ENCODE measurements around the gene ANKRD33.

ANKRD33 gene

GRCh38 chr12:51914034-51914923, 26.4 kb downstream of the ANKRD33 start:
- in situ Hi-C loops (cut with MboI; ENCODE audit: low sequenced_read_pairs): no loop called here

- in situ Hi-C loops (cut with MboI; ENCODE audit: low sequenced_read_pairs): no loop called here
These were observed 27.2 kb downstream of the ANKRD33 start for GRCh38 chr12:51915003-51915625.

GRCh38 chr12:51915951-51916350, 28.0 kb downstream of the ANKRD33 start:
- in situ Hi-C loops (cut with MboI; ENCODE audit: low sequenced_read_pairs): no loop called here

GRCh38 chr12:51917041-51917590, 29.2 kb downstream of the ANKRD33 start:
- in situ Hi-C loops (cut with MboI; ENCODE audit: low sequenced_read_pairs): no loop called here

- in situ Hi-C loops (cut with MboI; ENCODE audit: low sequenced_read_pairs): no loop called here
These were observed 30.0 kb downstream of the ANKRD33 start for GRCh38 chr12:51917746-51918453.

- in situ Hi-C loops (cut with MboI; ENCODE audit: low sequenced_read_pairs): no loop called here
These were observed 32.1 kb downstream of the ANKRD33 start for GRCh38 chr12:51920046-51920445.

GRCh38 chr12:51921017-51921725, 33.3 kb downstream of the ANKRD33 start:
- in situ Hi-C loops (cut with MboI; ENCODE audit: low sequenced_read_pairs): no loop called here

- in situ Hi-C loops (cut with MboI; ENCODE audit: low sequenced_read_pairs): no loop called here
These were observed 34.2 kb downstream of the ANKRD33 start for GRCh38 chr12:51922146-51922545.

- in situ Hi-C loops (cut with MboI; ENCODE audit: low sequenced_read_pairs): no loop called here
These were observed 35.0 kb downstream of the ANKRD33 start for GRCh38 chr12:51922762-51923505.

GRCh38 chr12:51923506-51924365, 35.8 kb downstream of the ANKRD33 start:
- in situ Hi-C loops (cut with MboI; ENCODE audit: low sequenced_read_pairs): no loop called here

- in situ Hi-C loops (cut with MboI; ENCODE audit: low sequenced_read_pairs): no loop called here
These were observed 36.8 kb downstream of the ANKRD33 start for GRCh38 chr12:51924551-51925319.

GRCh38 chr12:51925346-51926063, 37.6 kb downstream of the ANKRD33 start:
- in situ Hi-C loops (cut with MboI; ENCODE audit: low sequenced_read_pairs): no loop called here

- in situ Hi-C loops (cut with MboI; ENCODE audit: low sequenced_read_pairs): no loop called here
These were observed 38.2 kb downstream of the ANKRD33 start for GRCh38 chr12:51926064-51926632.

GRCh38 chr12:51926718-51927117, 38.8 kb downstream of the ANKRD33 start:
- in situ Hi-C loops (cut with MboI; ENCODE audit: low sequenced_read_pairs): no loop called here

GRCh38 chr12:51932218-51933076, 44.5 kb downstream of the ANKRD33 start:
- in situ Hi-C loops (cut with MboI; ENCODE audit: low sequenced_read_pairs): no loop called here

GRCh38 chr12:51934080-51934479, 46.2 kb downstream of the ANKRD33 start:
- in situ Hi-C loops (cut with MboI; ENCODE audit: low sequenced_read_pairs): no loop called here
